ENCODE measurements around the gene SERINC3. TPM values are rescaled to one million over a fixed set of nuclear protein-coding genes. Genes with fewer than 3 reads are reported as not detected.

SERINC3 gene
- 95.7 and 131 TPM in 2 replicates for total RNA-seq

GRCh38 chr20:44521484-44522481, at the start of gene SERINC3:
Gene SERINC3, minus strand, starts transcription at chr20:44522070. Its CDS starts 119 bp downstream, at chr20:44521951.

GRCh38 chr20:44475694-44476560, 45.9 kb downstream of the SERINC3 start, which contains the start of gene TTPAL:
Gene TTPAL, plus strand, starts transcription at chr20:44475874. Its CDS starts 4,126 bp downstream, at chr20:44480000.

Other genes with a start within 250 kb of the SERINC3 start
- 4.4 and 6.7 TPM in 2 replicates for gene FITM2, start 210.9 kb downstream of the SERINC3 start, total RNA-seq
- not detected in 2 replicates for gene R3HDML, start 185.0 kb downstream of the SERINC3 start, total RNA-seq
- gene HNF4A, start 166.4 kb downstream of the SERINC3 start, total RNA-seq = not detected in 2 replicates
- 5.5 and 7.7 TPM in 2 replicates for gene TTPAL, start 46.2 kb downstream of the SERINC3 start, total RNA-seq
- gene PKIG, start 60.5 kb upstream of the SERINC3 start, total RNA-seq = 57.8 and 60.9 TPM in 2 replicates
- gene ADA, start 129.6 kb upstream of the SERINC3 start, total RNA-seq = 9.4 and 11.3 TPM in 2 replicates
- gene CCN5, start 193.3 kb upstream of the SERINC3 start, total RNA-seq = 3.0 and 8.8 TPM in 2 replicates
- 0.09 and 0.47 TPM in 2 replicates for gene KCNK15, start 223.8 kb upstream of the SERINC3 start, total RNA-seq